Parathyroid adenoma (tissue), 2 donors: Measurements from ENCODE around the gene RSPRY1.

Source experiments
- H2AFZ ChIP-seq: fragments of 300-600 bp; sonication (generic); one replicate; pipeline ENCODE4 v1.7.0; 2017; ENCODE audit warnings: antibody characterized with exemption, mild to moderate bottlenecking
- H3K27ac ChIP-seq: fragments of 300-600 bp; sonication (generic); one replicate; pipeline ENCODE4 v1.7.0; 2017
- H3K27me3 ChIP-seq: fragments of 300-600 bp; sonication (generic); one replicate; pipeline ENCODE4 v1.7.0; 2017; ENCODE audit warnings: low read length; ENCODE audit not compliant: control insufficient read depth, insufficient read depth
- H3K36me3 ChIP-seq: fragments of 300-600 bp; sonication (generic); one replicate; pipeline ENCODE4 v1.7.0; 2017; ENCODE audit warnings: low read length; ENCODE audit not compliant: control insufficient read depth, insufficient read depth
- H3K4me1 ChIP-seq: fragments of 300-600 bp; sonication (generic); one replicate; pipeline ENCODE4 v1.7.0; 2017; ENCODE audit warnings: control low read depth
- H3K4me2 ChIP-seq: fragments of 300-600 bp; sonication (generic); one replicate; pipeline ENCODE4 v1.7.0; 2017; ENCODE audit warnings: low read length
- H3K4me3 ChIP-seq: fragments of 300-600 bp; sonication (generic); one replicate; pipeline ENCODE4 v1.7.0; 2017; ENCODE audit warnings: low read depth, low read length
- H3K79me2 ChIP-seq: fragments of 300-600 bp; sonication (generic); one replicate; pipeline ENCODE4 v1.7.0; 2017; ENCODE audit warnings: control low read depth
- H3K9ac ChIP-seq: fragments of 300-600 bp; sonication (generic); one replicate; pipeline ENCODE4 v1.7.0; 2017; ENCODE audit warnings: mild to moderate bottlenecking
- H3K9me3 ChIP-seq: fragments of 300-600 bp; sonication (generic); one replicate; pipeline ENCODE4 v1.7.0; 2017; ENCODE audit warnings: low read length; ENCODE audit not compliant: control insufficient read depth
- TF ChIP-seq, protein P1 (sequence below): fragments of 300-600 bp; sonication (generic); IDR thresholded peaks from one replicate; pipeline ENCODE4 v1.7.0; 2017; ENCODE audit warnings: antibody characterized with exemption, mild to moderate bottlenecking
- donor health status: primary hyperparathyroidism.

The RSPRY1 gene

DNA sequence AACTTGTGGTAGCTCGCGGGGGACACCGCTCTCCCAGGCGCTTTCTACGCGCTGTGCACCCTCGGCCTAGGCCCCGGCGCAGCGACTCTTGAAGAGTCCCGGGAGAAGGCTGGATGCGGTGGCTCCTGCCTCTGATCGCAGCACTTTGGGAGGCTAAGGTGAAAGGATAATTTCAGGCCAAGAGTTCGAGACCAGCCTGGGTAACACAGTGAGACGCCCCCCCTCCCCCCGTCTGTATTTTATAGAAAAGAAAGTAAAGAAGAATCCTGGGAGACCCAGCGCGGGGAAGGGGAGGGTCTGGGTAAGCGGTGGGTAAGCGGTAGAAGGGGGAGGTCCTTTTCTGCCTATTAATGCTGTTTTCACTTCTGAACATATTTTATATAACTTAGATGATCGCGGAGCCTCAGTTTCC, 98.8 kb downstream of the RSPRY1 start:
- Histone ChIP-seq H3K36me3 (no peaks in the 10 kb centered on the region), H3K79me2 (no peaks in the 10 kb centered on the region), H3K27ac (no peak overlapping the region), H3K4me2 (peak overlapping the region; percentile 73), H2AFZ (peak overlapping the region; percentile 88), H3K9me3 (no peaks in the 10 kb centered on the region), H3K4me1 (no peaks in the 10 kb centered on the region), H3K27me3 (no peaks in the 10 kb centered on the region), H3K4me3 (peak overlapping the region; percentile 55), H3K9ac (no peak overlapping the region)
- TF ChIP-seq, protein P1, sequence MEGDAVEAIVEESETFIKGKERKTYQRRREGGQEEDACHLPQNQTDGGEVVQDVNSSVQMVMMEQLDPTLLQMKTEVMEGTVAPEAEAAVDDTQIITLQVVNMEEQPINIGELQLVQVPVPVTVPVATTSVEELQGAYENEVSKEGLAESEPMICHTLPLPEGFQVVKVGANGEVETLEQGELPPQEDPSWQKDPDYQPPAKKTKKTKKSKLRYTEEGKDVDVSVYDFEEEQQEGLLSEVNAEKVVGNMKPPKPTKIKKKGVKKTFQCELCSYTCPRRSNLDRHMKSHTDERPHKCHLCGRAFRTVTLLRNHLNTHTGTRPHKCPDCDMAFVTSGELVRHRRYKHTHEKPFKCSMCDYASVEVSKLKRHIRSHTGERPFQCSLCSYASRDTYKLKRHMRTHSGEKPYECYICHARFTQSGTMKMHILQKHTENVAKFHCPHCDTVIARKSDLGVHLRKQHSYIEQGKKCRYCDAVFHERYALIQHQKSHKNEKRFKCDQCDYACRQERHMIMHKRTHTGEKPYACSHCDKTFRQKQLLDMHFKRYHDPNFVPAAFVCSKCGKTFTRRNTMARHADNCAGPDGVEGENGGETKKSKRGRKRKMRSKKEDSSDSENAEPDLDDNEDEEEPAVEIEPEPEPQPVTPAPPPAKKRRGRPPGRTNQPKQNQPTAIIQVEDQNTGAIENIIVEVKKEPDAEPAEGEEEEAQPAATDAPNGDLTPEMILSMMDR = no peak

DNA sequence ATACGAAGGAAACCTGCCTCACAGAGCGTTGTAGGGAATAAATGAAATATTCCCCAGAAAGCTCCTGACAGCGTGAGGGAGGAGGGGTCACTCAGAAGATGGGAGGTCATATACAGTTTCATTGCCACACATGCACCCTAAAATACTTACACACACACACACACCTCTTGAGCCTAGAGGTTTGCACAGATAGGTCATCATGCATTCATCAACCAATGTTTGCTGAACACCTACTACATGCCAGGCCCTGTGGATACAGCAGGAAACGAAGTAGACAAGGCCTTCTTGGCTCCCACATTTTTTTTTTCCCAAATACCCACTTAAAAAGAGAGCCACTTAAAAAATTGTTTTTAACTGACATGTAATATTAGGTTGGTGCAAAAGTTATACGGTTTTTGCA, 99.2 kb downstream of the RSPRY1 start:
- no peaks in the 10 kb centered on the region for H3K79me2 ChIP-seq
- H3K4me3 ChIP-seq = peak overlapping the region; percentile 55
- no peak overlapping the region for H3K27ac ChIP-seq
- H3K4me1 ChIP-seq = no peaks in the 10 kb centered on the region
- TF ChIP-seq, protein P1 = no peak
- H3K9me3 ChIP-seq = no peaks in the 10 kb centered on the region
- H3K36me3 ChIP-seq = no peaks in the 10 kb centered on the region
- H2AFZ ChIP-seq = no peak overlapping the region
- H3K4me2 ChIP-seq = no peak overlapping the region
- no peaks in the 10 kb centered on the region for H3K27me3 ChIP-seq
- no peak overlapping the region for H3K9ac ChIP-seq

DNA sequence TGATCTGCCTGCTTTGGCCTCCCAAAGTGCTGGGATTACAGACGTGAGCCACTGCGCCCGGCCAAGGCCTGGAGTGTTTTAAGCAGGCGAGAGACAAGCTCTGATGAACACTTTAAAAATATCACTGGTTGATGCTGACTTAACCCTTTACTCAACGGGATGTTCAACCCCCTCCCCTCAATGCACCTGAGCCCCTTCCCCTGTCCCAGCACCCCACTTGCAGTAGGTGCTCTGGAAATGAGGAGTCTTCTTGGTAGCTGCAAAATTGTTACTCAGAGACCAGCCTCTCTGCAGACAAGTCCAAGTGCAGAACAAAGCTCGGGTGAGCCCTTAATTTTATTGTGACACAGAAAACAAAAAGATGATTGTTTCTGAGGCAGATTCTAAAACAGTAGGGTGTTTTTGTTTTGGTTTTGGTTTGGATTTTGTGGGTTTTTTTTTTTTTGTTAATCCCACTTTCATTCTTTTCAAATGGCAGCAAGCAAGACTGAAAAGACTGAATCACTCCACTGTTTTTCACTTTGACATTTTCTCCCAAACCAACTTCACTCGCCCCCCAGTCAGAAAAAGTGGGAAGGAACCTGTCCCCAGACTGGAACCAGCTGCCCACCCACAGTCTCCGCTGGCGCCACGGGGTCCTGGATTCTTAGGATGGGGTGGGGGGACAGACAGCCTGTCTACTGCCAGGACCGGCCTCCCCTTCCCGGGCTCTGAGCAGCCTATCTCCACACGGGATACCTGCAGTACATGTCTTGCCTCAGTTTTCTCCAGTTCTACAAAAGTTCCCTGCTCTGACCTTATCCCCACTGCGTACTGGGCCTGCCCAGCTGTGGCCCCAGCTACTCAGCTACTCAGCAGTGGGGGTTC, 103.5 kb downstream of the RSPRY1 start:
- no peaks in the 10 kb centered on the region for H3K9me3 ChIP-seq
- no peak overlapping the region for H3K27ac ChIP-seq
- H3K4me1 ChIP-seq = no peaks in the 10 kb centered on the region
- no peak overlapping the region for H3K9ac ChIP-seq
- H3K4me2 ChIP-seq = no peak overlapping the region
- no peaks in the 10 kb centered on the region for H3K27me3 ChIP-seq
- H3K79me2 ChIP-seq = no peaks in the 10 kb centered on the region
- H3K4me3 ChIP-seq = no peak overlapping the region
- H2AFZ ChIP-seq = no peak overlapping the region
- H3K36me3 ChIP-seq = no peaks in the 10 kb centered on the region
- TF ChIP-seq, protein P1 = no peak
